Measurements from ENCODE around the gene MPP7. TPM values are rescaled to one million over a fixed set of nuclear protein-coding genes. Genes with fewer than 3 reads are reported as not detected.

MPP7 gene
- polyA plus RNA-seq, 1 experiment, result 0.94 TPM

DNA sequence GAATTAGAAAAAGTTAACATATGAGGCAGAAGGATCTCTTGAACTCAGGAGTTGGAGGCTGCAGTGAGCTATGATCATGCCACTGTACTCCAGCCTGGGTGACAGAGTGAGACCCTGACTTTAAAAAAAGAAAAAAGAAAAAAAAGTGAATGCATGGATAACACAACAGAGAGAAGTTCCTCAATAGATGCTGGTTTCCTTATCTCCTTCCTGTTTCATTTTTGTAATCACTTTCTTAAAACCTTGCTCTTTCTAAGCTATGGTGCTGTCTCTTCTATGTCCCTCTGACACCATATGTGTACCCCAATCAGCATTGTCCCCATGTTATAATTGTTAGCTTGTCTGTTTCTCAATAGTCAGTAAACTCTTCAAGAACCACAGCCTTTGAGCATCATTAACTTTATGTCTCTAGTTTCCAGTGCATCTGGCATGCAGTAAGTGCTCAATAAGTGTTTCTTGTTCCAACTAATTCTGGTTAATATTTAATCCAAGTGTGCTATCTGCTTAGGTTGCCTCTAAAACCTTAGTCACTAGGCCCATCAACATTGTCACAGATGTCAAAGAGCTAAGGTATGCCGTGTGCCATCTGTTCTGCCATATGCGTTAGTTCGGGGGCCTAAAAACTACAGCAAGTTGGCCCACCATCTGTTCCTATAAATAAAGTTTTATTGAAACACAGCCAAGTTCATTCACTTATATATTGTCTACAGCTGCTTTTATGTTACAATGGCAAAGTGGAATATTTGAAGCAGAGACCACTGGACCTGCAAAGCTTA lies 36.2 kb downstream of the MPP7 start:
- ChIA-PET POLR2A (no interaction called here), CTCF (interaction anchor here (1.6 kb wide), 1 partner anchor 16 kb away, joined by 5 read pairs; no protein-coding TSS in a partner anchor)
- no peak for DNase-seq (ENCODE audit: low read depth, low spot score)
- Histone ChIP-seq H3K27ac (ENCODE audit: low read depth, low read length) (no peak overlapping the region), H3K4me3 (ENCODE audit: low read depth, low read length) (no peak overlapping the region), H3K27me3 (ENCODE audit: control insufficient read depth, insufficient read depth, low read length) (peaks cover 17% of the 10 kb centered on the region), H3K9me3 (ENCODE audit: control insufficient read depth, insufficient read depth, low read length) (no peaks in the 10 kb centered on the region)
- TF ChIP-seq, protein P1, sequence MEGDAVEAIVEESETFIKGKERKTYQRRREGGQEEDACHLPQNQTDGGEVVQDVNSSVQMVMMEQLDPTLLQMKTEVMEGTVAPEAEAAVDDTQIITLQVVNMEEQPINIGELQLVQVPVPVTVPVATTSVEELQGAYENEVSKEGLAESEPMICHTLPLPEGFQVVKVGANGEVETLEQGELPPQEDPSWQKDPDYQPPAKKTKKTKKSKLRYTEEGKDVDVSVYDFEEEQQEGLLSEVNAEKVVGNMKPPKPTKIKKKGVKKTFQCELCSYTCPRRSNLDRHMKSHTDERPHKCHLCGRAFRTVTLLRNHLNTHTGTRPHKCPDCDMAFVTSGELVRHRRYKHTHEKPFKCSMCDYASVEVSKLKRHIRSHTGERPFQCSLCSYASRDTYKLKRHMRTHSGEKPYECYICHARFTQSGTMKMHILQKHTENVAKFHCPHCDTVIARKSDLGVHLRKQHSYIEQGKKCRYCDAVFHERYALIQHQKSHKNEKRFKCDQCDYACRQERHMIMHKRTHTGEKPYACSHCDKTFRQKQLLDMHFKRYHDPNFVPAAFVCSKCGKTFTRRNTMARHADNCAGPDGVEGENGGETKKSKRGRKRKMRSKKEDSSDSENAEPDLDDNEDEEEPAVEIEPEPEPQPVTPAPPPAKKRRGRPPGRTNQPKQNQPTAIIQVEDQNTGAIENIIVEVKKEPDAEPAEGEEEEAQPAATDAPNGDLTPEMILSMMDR (IDR thresholded peaks at IDR 0.05; ENCODE audit: low read depth, low read length), result no peak

GRCh38 chr10:28263136-28263857 lies 39.6 kb downstream of the MPP7 start:
- DNase-seq (ENCODE audit: low read depth, low spot score), result no peak
- TF ChIP-seq, protein P1 (IDR thresholded peaks at IDR 0.05; ENCODE audit: low read depth, low read length), result no peak
- H3K9me3 ChIP-seq (ENCODE audit: control insufficient read depth, insufficient read depth, low read length), result no peaks in the 10 kb centered on the region
- H3K27ac ChIP-seq (ENCODE audit: low read depth, low read length), result no peak overlapping the region
- no peak overlapping the region for H3K4me3 ChIP-seq (ENCODE audit: low read depth, low read length)
- peaks cover 14% of the 10 kb centered on the region for H3K27me3 ChIP-seq (ENCODE audit: control insufficient read depth, insufficient read depth, low read length)
- CTCF ChIA-PET, result interaction anchor here (1.2 to 2.0 kb wide), 3 partner anchors 10 to 130 kb away, joined by 3 to 8 read pairs (median 7); no protein-coding TSS in a partner anchor
- POLR2A ChIA-PET, result no interaction called here

- Histone ChIP-seq H3K9me3 (ENCODE audit: control insufficient read depth, insufficient read depth, low read length) (no peaks in the 10 kb centered on the region), H3K27ac (ENCODE audit: low read depth, low read length) (no peak overlapping the region), H3K27me3 (ENCODE audit: control insufficient read depth, insufficient read depth, low read length) (peaks cover 16% of the 10 kb centered on the region), H3K4me3 (ENCODE audit: low read depth, low read length) (no peak overlapping the region)
- DNase-seq (ENCODE audit: low read depth, low spot score), result no peak
- TF ChIP-seq, protein P1 (IDR thresholded peaks at IDR 0.05; ENCODE audit: low read depth, low read length), result no peak
- ChIA-PET CTCF (no interaction called here), POLR2A (no interaction called here)
Measured at GRCh38 chr10:28256776-28257175, 46.1 kb downstream of the MPP7 start.

DNA sequence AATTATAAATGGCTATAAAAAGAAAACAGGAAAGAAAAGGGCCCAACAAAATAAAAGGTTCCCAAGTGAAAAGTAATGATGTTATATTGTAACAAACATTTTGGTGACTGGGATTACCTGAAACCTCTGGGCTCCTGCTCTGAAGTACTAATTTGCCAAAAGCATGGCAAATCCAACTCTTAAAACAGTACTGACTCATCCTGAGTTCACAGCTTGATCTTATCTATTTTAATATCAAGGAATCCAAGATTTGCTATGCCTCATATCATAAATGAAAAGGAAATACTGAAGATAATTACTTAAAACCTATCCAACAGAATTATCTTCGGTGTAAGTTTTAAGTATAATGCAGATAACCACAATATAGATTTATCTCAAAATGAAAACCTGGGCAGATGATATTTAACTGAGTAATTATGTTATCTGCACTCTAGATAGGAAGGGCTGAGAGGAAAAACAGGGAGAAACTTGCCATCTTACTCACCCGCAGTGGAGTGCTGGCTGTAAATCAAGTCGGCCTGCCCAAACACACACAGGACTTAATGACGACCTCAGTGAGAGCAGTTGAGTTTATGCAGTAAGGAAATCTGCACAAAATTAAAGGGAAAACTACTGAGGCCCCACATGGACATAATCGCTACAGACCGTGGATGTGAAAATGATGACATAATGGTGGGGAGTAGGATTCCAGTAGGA lies 48.4 kb downstream of the MPP7 start:
- TF ChIP-seq, protein P1 (IDR thresholded peaks at IDR 0.05; ENCODE audit: low read depth, low read length), result no peak
- Histone ChIP-seq H3K9me3 (ENCODE audit: control insufficient read depth, insufficient read depth, low read length) (no peaks in the 10 kb centered on the region), H3K27ac (ENCODE audit: low read depth, low read length) (no peak overlapping the region), H3K27me3 (ENCODE audit: control insufficient read depth, insufficient read depth, low read length) (peaks cover 15% of the 10 kb centered on the region), H3K4me3 (ENCODE audit: low read depth, low read length) (no peak overlapping the region)
- peak; percentile 6 for DNase-seq (ENCODE audit: low read depth, low spot score)
- CTCF ChIA-PET, result interaction anchor here (1.4 to 5.6 kb wide), 3 partner anchors 127 to 809 kb away, joined by 5 to 137 read pairs (median 6); no protein-coding TSS in a partner anchor
- POLR2A ChIA-PET, result no interaction called here
